Measurements from ENCODE around the gene NR2E1. TPM values are rescaled to one million over a fixed set of nuclear protein-coding genes. Genes with fewer than 3 reads are reported as not detected.

NR2E1 gene
- total RNA-seq, 1 experiment from 2014 or later: not detected

DNA sequence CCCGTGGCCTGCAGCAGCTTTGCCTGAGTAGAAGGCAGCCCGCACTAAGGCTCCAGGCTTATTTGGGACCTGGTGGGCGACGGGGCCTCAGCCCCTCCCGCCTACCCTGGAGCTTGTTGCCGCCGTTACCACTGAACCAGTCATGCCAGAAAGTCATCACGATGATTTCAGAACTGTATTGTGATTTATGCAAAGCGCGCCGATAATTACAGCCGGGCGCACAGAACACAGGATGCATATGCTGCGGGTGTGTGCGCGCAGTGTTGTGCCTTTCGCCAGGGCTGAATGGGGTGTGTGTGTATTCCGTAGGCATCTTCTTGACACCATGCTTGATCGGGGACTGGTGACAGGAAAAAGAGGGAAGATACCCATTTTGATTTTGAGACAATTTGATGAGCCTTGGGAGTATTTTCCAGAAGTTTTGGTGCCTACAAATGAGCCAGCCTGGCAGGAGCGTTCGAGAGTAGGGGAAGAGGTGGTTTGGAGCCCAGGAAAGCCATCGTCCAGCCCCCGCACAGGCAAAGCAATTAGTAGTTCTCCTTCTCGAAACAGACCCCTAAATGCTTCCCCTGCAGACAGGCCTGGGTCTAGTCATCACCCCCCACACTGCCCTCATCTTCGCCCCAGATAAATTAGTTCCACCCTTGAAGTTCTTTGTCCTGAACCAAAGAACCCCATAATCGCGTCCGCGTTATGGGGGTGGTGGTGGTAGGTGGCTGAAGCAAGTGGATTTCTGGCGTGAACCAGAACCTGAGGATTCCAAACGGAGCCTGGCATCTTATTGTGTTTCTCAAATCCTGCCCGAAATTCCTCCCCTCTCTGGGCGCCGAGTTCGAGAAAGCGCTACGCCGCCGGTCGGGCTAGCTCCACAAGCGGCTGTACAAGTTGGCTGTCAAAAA is 1.9 kb upstream of the NR2E1 start:
- H3K4me1 Mint-ChIP-seq: peaks cover 35 to 53% of the 10 kb centered on the region in 2 experiments
- no peak overlapping the region for H3K9ac ChIP-seq (ENCODE audit: extremely low read depth, insufficient read length, low read length)
- no peak overlapping the region for H2BK5ac ChIP-seq (ENCODE audit: insufficient read length, low read length)
- no peak overlapping the region for H2AFZ ChIP-seq (ENCODE audit: low read length)
- TF ChIP-seq, protein P1, sequence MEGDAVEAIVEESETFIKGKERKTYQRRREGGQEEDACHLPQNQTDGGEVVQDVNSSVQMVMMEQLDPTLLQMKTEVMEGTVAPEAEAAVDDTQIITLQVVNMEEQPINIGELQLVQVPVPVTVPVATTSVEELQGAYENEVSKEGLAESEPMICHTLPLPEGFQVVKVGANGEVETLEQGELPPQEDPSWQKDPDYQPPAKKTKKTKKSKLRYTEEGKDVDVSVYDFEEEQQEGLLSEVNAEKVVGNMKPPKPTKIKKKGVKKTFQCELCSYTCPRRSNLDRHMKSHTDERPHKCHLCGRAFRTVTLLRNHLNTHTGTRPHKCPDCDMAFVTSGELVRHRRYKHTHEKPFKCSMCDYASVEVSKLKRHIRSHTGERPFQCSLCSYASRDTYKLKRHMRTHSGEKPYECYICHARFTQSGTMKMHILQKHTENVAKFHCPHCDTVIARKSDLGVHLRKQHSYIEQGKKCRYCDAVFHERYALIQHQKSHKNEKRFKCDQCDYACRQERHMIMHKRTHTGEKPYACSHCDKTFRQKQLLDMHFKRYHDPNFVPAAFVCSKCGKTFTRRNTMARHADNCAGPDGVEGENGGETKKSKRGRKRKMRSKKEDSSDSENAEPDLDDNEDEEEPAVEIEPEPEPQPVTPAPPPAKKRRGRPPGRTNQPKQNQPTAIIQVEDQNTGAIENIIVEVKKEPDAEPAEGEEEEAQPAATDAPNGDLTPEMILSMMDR (conservative IDR thresholded peaks at IDR 0.05): no peak
- H3K27me3 Mint-ChIP-seq (ENCODE audit: low read depth): peaks cover 100% of the 10 kb centered on the region
- no peak overlapping the region for H3K27ac ChIP-seq (ENCODE audit: insufficient read length, low read depth, low read length)
- H3K9me3 ChIP-seq (ENCODE audit: control insufficient read depth, low read depth, low read length): no peaks in the 10 kb centered on the region
- no peak overlapping the region for H3K27ac Mint-ChIP-seq
- H4K5ac ChIP-seq (ENCODE audit: insufficient read length, low read depth, low read length): no peak overlapping the region
- H3K27me3 ChIP-seq (ENCODE audit: insufficient read depth, low read length): peaks cover 98% of the 10 kb centered on the region
- no peaks in the 10 kb centered on the region for H4K20me1 ChIP-seq (ENCODE audit: control insufficient read depth, insufficient read depth, insufficient read length)
- no peak overlapping the region for H4K91ac ChIP-seq (ENCODE audit: insufficient read length, low read depth, low read length)
- H3K56ac ChIP-seq (ENCODE audit: insufficient read length, low read depth, low read length): no peak overlapping the region
- H3K4me1 ChIP-seq (ENCODE audit: insufficient read depth, low read length): no peaks in the 10 kb centered on the region; the same call in 1 of the 2 replicates
- H2BK120ac ChIP-seq (ENCODE audit: low read depth, low read length, poor library complexity, severe bottlenecking): no peak overlapping the region
- no peak overlapping the region for H3K18ac ChIP-seq (ENCODE audit: insufficient read length, low read depth, low read length)
- DNase-seq: peak; percentile 32
- H3K36me3 Mint-ChIP-seq (ENCODE audit: insufficient read depth in 1 of 3, low read depth in 3 of 3): no peaks in the 10 kb centered on the region
- no peak overlapping the region for H2BK12ac ChIP-seq (ENCODE audit: insufficient read length, low read depth, low read length)
- peak overlapping the region in 1 of 2 experiments; percentile 83; a peak in 4 of 5 replicates for H3K4me3 Mint-ChIP-seq
- no CpG with 5 or more reads among the region's 41 CpGs for WGBS (ENCODE audit: extremely low coverage, insufficient read length, low lambda C conversion rate)
- no peak overlapping the region for H3K23ac ChIP-seq (ENCODE audit: insufficient read length, low read depth, low read length)
- no peak overlapping the region for H2BK15ac ChIP-seq (ENCODE audit: low read depth, low read length)
- no peak overlapping the region for H3K4ac ChIP-seq (ENCODE audit: low read depth, low read length)
- peak overlapping the region; percentile 74 for H3K4me2 ChIP-seq (ENCODE audit: insufficient read depth, insufficient read length, low read length)
- peaks cover 4% of the 10 kb centered on the region for H3K23me2 ChIP-seq (ENCODE audit: insufficient read length, low read depth, low read length, poor library complexity, severe bottlenecking)
- peaks cover 0 to 19% of the 10 kb centered on the region in 2 experiments; a peak in 3 of 5 replicates for H3K9me3 Mint-ChIP-seq
- no peaks in the 10 kb centered on the region for H3K79me2 ChIP-seq (ENCODE audit: insufficient read depth, low read length)
- H3T11ph ChIP-seq (ENCODE audit: low read length): no peak overlapping the region
- no peak overlapping the region for H3K14ac ChIP-seq (ENCODE audit: insufficient read depth, low read length)
- H2AK5ac ChIP-seq (ENCODE audit: insufficient read length, low read length): no peak overlapping the region
- H3K79me1 ChIP-seq (ENCODE audit: insufficient read depth, low read depth, low read length, poor library complexity, severe bottlenecking): no peaks in the 10 kb centered on the region
- H4K8ac ChIP-seq (replicated peaks; ENCODE audit: insufficient read length, low read depth, low read length): no peak overlapping the region
- no peak overlapping the region for H2BK20ac ChIP-seq (ENCODE audit: low read depth, low read length, poor library complexity, severe bottlenecking)
